GM23338 (cell line): ENCODE results near the gene MTMR3. TPM values are rescaled to one million over a fixed set of nuclear protein-coding genes. Genes with fewer than 3 reads are reported as not detected.

ENCODE experiments used
- ATAC-seq: fragments of 200-7000 bp; cut with Tn5 transposase; 3 replicates; pipeline ENCODE4 v1.9.1; 2020
- DNase-seq: peaks from one replicate; pipeline ENCODE4 v3.0.0-alpha.2; 2015; ENCODE audit warnings: low spot score
- H2AFZ ChIP-seq: fragments of 200-600 bp; sonication (generic); 2 replicates; pipeline ENCODE4 v1.8.0; 2016; ENCODE audit warnings: antibody characterized with exemption, mild to moderate bottlenecking, moderate library complexity
- H3F3A ChIP-seq: fragments of 200-600 bp; sonication (generic); replicated peaks from 2 replicates; pipeline ENCODE4 v1.8.0; 2017; ENCODE audit warnings: antibody characterized with exemption, mixed run types, low read depth
- H3K27ac ChIP-seq: fragments of 200-600 bp; sonication (generic); 2 replicates; pipeline ENCODE4 v1.6.1; 2016; ENCODE audit warnings: low read depth
- H3K27me3 ChIP-seq: fragments of 200-600 bp; sonication (generic); 2 replicates; pipeline ENCODE4 v1.8.0; 2016; ENCODE audit warnings: mild to moderate bottlenecking, mixed run types, moderate library complexity; ENCODE audit not compliant: insufficient read depth
- H3K36me3 ChIP-seq: fragments of 200-600 bp; sonication (generic); 2 replicates; pipeline ENCODE4 v1.8.0; 2016; ENCODE audit warnings: mild to moderate bottlenecking; ENCODE audit not compliant: insufficient read depth
- H3K4me1 ChIP-seq: fragments of 200-600 bp; sonication (generic); 2 replicates; pipeline ENCODE4 v1.8.0; 2016; ENCODE audit warnings: mild to moderate bottlenecking, moderate library complexity; ENCODE audit not compliant: insufficient read depth
- H3K4me2 ChIP-seq: fragments of 200-600 bp; sonication (generic); 2 replicates; pipeline ENCODE4 v1.7.1; 2017; ENCODE audit warnings: mixed run types
- H3K4me3 ChIP-seq: fragments of 200-600 bp; sonication (generic); 2 replicates; pipeline ENCODE4 v1.6.1; 2016; ENCODE audit warnings: mixed run types
- H3K79me2 ChIP-seq: fragments of 200-600 bp; sonication (generic); replicated peaks from 2 replicates; pipeline ENCODE4 v1.8.0; 2017; ENCODE audit warnings: mild to moderate bottlenecking; ENCODE audit not compliant: insufficient read depth
- H3K9me2 ChIP-seq: fragments of 200-600 bp; sonication (generic); 2 replicates; pipeline ENCODE4 v1.8.0; 2017; ENCODE audit not compliant: insufficient read depth
- H4K20me1 ChIP-seq: fragments of 200-600 bp; sonication (generic); replicated peaks from 2 replicates; pipeline ENCODE4 v1.8.0; 2017; ENCODE audit warnings: mild to moderate bottlenecking; ENCODE audit not compliant: insufficient read depth
- H3K27ac Mint-ChIP-seq: 2 replicates; pipeline ENCODE4 v1.8.0; 2020; ENCODE audit warnings: inconsistent platforms, mild to moderate bottlenecking, moderate library complexity, mixed read lengths
- H3K27me3 Mint-ChIP-seq: 3 replicates; pipeline ENCODE4 v1.8.0; 2022; ENCODE audit warnings: low read depth, mild to moderate bottlenecking, moderate library complexity, mixed read lengths, inconsistent platforms; ENCODE audit not compliant: insufficient read depth, poor library complexity
- H3K36me3 Mint-ChIP-seq: 3 replicates; pipeline ENCODE4 v1.8.0; 2021; ENCODE audit warnings: low read depth, mild to moderate bottlenecking, inconsistent platforms, moderate library complexity, mixed read lengths
- H3K4me1 Mint-ChIP-seq: 3 replicates; pipeline ENCODE4 v1.8.0; 2020; ENCODE audit warnings: mild to moderate bottlenecking, inconsistent platforms, mixed read lengths
- H3K4me3 Mint-ChIP-seq: 3 replicates; pipeline ENCODE4 v1.8.0; 2021; ENCODE audit warnings: moderate library complexity, mild to moderate bottlenecking, inconsistent platforms, mixed read lengths
- H3K9me3 Mint-ChIP-seq: 3 replicates; pipeline ENCODE4 v1.8.0; 2020; ENCODE audit warnings: moderate library complexity, mild to moderate bottlenecking, inconsistent platforms, mixed read lengths
- CREB1 ChIP-seq: fragments of 250-450 bp; sonication (Bioruptor Pico); IDR thresholded peaks from 2 replicates; pipeline ENCODE4 v1.5.0; 2020; ENCODE audit warnings: low read depth, mild to moderate bottlenecking, moderate library complexity
- EZH2 ChIP-seq: fragments of 200-600 bp; sonication (generic); IDR thresholded peaks from one replicate; pipeline ENCODE4 v1.8.0; 2017; ENCODE audit warnings: antibody characterized with exemption, mild to moderate bottlenecking, low read depth; ENCODE audit not compliant: unreplicated experiment
- NANOG ChIP-seq: IDR thresholded peaks from 2 replicates; pipeline ENCODE4 v1.6.1; 2016; ENCODE audit warnings: antibody characterized with exemption, borderline replicate concordance
- POLR2AphosphoS5 ChIP-seq: IDR thresholded peaks from 2 replicates; pipeline ENCODE4 v1.6.1; 2016; ENCODE audit warnings: antibody characterized with exemption, low read depth
- STAT1 ChIP-seq: IDR thresholded peaks from one replicate; pipeline ENCODE4 v1.6.1; 2016; ENCODE audit warnings: antibody characterized with exemption; ENCODE audit not compliant: unreplicated experiment
- ZNF114 ChIP-seq: fragments of 250-450 bp; sonication (Bioruptor Pico); IDR thresholded peaks from 2 replicates; pipeline ENCODE4 v1.5.0; 2020; ENCODE audit warnings: mild to moderate bottlenecking, moderate library complexity
- polyA plus RNA-seq: library from polyadenylated mRNA; unstranded; fragments of >200 nt; fragmentation: Nextera tagmentation; extraction: Ambion mirVana; gene quantifications from 2 replicates; pipeline ENCODE4 v1.2.1, GENCODE V29; 2016
- total RNA-seq: library from RNA; depleted of rRNA; stranded (reverse); fragments of >200 nt; shearing (Covaris generic); gene quantifications from 2 replicates; pipeline ENCODE4 v1.2.3, GENCODE V29; 2014
- TF ChIP-seq, protein P1 (sequence below): fragments of 250-450 bp; sonication (Bioruptor Pico); IDR thresholded peaks from 2 replicates; pipeline ENCODE4 v1.5.0; 2020; ENCODE audit warnings: mild to moderate bottlenecking, moderate library complexity
- TF ChIP-seq, protein P2 (sequence below), 2 experiments: fragments of 200-600 bp in 1 of 2; sonication (generic) in 1 of 2; conservative IDR thresholded peaks; 2 replicates each; pipeline versions ENCODE4 v1.5.1 to v1.6.1; 2016 to 2017; ENCODE audit warnings: antibody characterized with exemption in 2 of 2, low read depth in 2 of 2, mild to moderate bottlenecking in 2 of 2, moderate library complexity in 1 of 2

Gene MTMR3
- total and polyA plus RNA-seq, 2 experiments from 2014 or later: 5.2 to 27.4 TPM

DNA sequence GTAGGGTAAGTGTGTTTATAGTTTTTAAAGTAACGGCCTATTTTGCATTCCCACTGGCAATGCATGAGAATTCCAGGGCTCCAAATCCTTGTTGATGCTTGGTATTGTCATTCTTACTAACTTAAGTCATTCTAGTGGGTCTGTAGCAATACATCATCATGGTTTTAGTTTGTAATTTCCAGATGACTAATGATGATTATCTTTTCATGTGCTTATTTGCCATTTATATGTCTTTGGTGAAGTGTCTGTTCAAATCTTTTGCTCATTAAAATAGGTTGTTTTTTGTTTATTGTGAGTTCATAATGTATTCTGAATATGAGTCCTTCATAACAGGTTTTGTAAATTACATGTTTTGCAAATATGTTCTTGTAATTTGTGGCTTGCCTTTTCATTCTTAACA is 31.2 kb downstream of the MTMR3 start (continued):
- TF ChIP-seq, protein P1, sequence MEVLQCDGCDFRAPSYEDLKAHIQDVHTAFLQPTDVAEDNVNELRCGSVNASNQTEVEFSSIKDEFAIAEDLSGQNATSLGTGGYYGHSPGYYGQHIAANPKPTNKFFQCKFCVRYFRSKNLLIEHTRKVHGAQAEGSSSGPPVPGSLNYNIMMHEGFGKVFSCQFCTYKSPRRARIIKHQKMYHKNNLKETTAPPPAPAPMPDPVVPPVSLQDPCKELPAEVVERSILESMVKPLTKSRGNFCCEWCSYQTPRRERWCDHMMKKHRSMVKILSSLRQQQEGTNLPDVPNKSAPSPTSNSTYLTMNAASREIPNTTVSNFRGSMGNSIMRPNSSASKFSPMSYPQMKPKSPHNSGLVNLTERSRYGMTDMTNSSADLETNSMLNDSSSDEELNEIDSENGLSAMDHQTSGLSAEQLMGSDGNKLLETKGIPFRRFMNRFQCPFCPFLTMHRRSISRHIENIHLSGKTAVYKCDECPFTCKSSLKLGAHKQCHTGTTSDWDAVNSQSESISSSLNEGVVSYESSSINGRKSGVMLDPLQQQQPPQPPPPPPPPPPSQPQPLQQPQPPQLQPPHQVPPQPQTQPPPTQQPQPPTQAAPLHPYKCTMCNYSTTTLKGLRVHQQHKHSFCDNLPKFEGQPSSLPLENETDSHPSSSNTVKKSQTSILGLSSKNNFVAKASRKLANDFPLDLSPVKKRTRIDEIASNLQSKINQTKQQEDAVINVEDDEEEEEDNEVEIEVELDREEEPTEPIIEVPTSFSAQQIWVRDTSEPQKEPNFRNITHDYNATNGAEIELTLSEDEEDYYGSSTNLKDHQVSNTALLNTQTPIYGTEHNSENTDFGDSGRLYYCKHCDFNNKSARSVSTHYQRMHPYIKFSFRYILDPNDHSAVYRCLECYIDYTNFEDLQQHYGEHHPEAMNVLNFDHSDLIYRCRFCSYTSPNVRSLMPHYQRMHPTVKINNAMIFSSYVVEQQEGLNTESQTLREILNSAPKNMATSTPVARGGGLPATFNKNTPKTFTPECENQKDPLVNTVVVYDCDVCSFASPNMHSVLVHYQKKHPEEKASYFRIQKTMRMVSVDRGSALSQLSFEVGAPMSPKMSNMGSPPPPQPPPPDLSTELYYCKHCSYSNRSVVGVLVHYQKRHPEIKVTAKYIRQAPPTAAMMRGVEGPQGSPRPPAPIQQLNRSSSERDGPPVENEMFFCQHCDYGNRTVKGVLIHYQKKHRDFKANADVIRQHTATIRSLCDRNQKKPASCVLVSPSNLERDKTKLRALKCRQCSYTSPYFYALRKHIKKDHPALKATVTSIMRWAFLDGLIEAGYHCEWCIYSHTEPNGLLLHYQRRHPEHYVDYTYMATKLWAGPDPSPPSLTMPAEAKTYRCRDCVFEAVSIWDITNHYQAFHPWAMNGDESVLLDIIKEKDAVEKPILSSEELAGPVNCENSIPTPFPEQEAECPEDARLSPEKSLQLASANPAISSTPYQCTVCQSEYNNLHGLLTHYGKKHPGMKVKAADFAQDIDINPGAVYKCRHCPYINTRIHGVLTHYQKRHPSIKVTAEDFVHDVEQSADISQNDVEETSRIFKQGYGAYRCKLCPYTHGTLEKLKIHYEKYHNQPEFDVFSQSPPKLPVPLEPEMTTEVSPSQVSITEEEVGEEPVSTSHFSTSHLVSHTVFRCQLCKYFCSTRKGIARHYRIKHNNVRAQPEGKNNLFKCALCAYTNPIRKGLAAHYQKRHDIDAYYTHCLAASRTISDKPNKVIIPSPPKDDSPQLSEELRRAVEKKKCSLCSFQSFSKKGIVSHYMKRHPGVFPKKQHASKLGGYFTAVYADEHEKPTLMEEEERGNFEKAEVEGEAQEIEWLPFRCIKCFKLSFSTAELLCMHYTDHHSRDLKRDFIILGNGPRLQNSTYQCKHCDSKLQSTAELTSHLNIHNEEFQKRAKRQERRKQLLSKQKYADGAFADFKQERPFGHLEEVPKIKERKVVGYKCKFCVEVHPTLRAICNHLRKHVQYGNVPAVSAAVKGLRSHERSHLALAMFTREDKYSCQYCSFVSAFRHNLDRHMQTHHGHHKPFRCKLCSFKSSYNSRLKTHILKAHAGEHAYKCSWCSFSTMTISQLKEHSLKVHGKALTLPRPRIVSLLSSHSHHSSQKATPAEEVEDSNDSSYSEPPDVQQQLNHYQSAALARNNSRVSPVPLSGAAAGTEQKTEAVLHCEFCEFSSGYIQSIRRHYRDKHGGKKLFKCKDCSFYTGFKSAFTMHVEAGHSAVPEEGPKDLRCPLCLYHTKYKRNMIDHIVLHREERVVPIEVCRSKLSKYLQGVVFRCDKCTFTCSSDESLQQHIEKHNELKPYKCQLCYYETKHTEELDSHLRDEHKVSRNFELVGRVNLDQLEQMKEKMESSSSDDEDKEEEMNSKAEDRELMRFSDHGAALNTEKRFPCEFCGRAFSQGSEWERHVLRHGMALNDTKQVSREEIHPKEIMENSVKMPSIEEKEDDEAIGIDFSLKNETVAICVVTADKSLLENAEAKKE (CRISPR knock-in tag): no peak
- TF ChIP-seq POLR2AphosphoS5: no peak

GRCh38 chr22:29914991-29915533 is 32.1 kb downstream of the MTMR3 start:
- H3K27ac Mint-ChIP-seq: no peak overlapping the region; the same call in 1 of the 2 replicates
- Histone ChIP-seq H3K27ac (no peak overlapping the region), H3K79me2 (peaks cover 75% of the 10 kb centered on the region), H3K27me3 (no peaks in the 10 kb centered on the region), H4K20me1 (peaks cover 3% of the 10 kb centered on the region; the same call in 1 of the 2 replicates), H3F3A (no peaks in the 10 kb centered on the region), H3K36me3 (no peaks in the 10 kb centered on the region), H2AFZ (no peak overlapping the region), H3K4me3 (no peak overlapping the region), H3K4me1 (peaks cover 46% of the 10 kb centered on the region), H3K9me2 (no peaks in the 10 kb centered on the region), H3K4me2 (peak overlapping the region; percentile 33)
- H3K27me3 Mint-ChIP-seq: peaks cover 2% of the 10 kb centered on the region
- H3K9me3 Mint-ChIP-seq: no peaks in the 10 kb centered on the region
- ATAC-seq: no peak
- H3K4me3 Mint-ChIP-seq: no peak overlapping the region; the same call in 2 of the 3 replicates
- H3K4me1 Mint-ChIP-seq: peaks cover 56% of the 10 kb centered on the region
- no peaks in the 10 kb centered on the region for H3K36me3 Mint-ChIP-seq
- DNase-seq: no peak
- TF ChIP-seq, protein P2, sequence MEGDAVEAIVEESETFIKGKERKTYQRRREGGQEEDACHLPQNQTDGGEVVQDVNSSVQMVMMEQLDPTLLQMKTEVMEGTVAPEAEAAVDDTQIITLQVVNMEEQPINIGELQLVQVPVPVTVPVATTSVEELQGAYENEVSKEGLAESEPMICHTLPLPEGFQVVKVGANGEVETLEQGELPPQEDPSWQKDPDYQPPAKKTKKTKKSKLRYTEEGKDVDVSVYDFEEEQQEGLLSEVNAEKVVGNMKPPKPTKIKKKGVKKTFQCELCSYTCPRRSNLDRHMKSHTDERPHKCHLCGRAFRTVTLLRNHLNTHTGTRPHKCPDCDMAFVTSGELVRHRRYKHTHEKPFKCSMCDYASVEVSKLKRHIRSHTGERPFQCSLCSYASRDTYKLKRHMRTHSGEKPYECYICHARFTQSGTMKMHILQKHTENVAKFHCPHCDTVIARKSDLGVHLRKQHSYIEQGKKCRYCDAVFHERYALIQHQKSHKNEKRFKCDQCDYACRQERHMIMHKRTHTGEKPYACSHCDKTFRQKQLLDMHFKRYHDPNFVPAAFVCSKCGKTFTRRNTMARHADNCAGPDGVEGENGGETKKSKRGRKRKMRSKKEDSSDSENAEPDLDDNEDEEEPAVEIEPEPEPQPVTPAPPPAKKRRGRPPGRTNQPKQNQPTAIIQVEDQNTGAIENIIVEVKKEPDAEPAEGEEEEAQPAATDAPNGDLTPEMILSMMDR (conservative IDR thresholded peaks at IDR 0.05; ENCODE audit: low read depth in 2 of 2): no peak
- TF ChIP-seq STAT1 (no peak), NANOG (no peak), ZNF114 (CRISPR knock-in tag) (no peak), CREB1 (CRISPR knock-in tag) (no peak), EZH2 (no peak)
- TF ChIP-seq, protein P1 (CRISPR knock-in tag): no peak
